Lung (tissue), 12 donors: Measurements from ENCODE around the gene RCC2. TPM values are rescaled to one million over a fixed set of nuclear protein-coding genes. Genes with fewer than 3 reads are reported as not detected.
A peak's percentile ranks its signal among the peaks of the same experiment; 100 is the strongest.

ENCODE experiments used
- ATAC-seq: fragments of 200-7000 bp; cut with Tn5 transposase; one replicate; pipeline ENCODE4 v1.9.1; 2020; ENCODE audit warnings: moderate number of reproducible peaks; ENCODE audit not compliant: insufficient read depth, low FRiP score
- DNase-seq, 3 donors: peaks; one replicate each; pipeline ENCODE4 v3.0.0-alpha.2; 2013 to 2017
- H3K27ac ChIP-seq, 2 donors: one replicate each; pipeline ENCODE4 v1.5.1; 2013; ENCODE audit warnings: mild to moderate bottlenecking in 2 of 2, moderate library complexity in 2 of 2, control low read depth in 1 of 2, inconsistent platforms in 1 of 2, low read depth in 1 of 2, low read length in 1 of 2
- H3K27me3 ChIP-seq, 3 donors: one replicate each; pipeline ENCODE4 v1.5.1; 2013; ENCODE audit warnings: low read length in 2 of 3; ENCODE audit not compliant: control insufficient read depth in 3 of 3, insufficient read depth in 3 of 3
- H3K36me3 ChIP-seq, 4 donors: one replicate each; pipeline ENCODE4 v1.5.1; 2013; ENCODE audit warnings: low read length in 4 of 4, mild to moderate bottlenecking in 1 of 4, moderate library complexity in 1 of 4; ENCODE audit not compliant: control insufficient read depth in 4 of 4, insufficient read depth in 4 of 4
- H3K4me1 ChIP-seq, 5 donors: one replicate each; pipeline ENCODE4 v1.5.1; 2013; ENCODE audit warnings: low read length in 5 of 5, mild to moderate bottlenecking in 2 of 5, moderate library complexity in 1 of 5; ENCODE audit not compliant: control insufficient read depth in 5 of 5, insufficient read depth in 5 of 5
- H3K4me3 ChIP-seq: one replicate; pipeline ENCODE4 v1.5.1; 2013; ENCODE audit warnings: mild to moderate bottlenecking, control low read depth, moderate library complexity
- H3K9ac ChIP-seq, 2 donors: one replicate each; pipeline ENCODE4 v1.5.1; 2013; ENCODE audit warnings: low read length in 2 of 2, control low read depth in 1 of 2; ENCODE audit not compliant: insufficient read depth in 1 of 2
- H3K9me3 ChIP-seq, 4 donors: one replicate each; pipeline ENCODE4 v1.5.1; 2013; ENCODE audit warnings: low read length in 3 of 4, mild to moderate bottlenecking in 1 of 4, moderate library complexity in 1 of 4; ENCODE audit not compliant: control insufficient read depth in 4 of 4, insufficient read depth in 3 of 4
- WGBS, 2 donors: extraction: QIAGEN DNeasy Blood & Tissue Kit; methylation state at CpG; one replicate each; pipeline ENCODE4 v1.1.7; 2013; 5-methylcytosine and 5-hydroxymethylcytosine counted together
- polyA plus RNA-seq, 2 donors: library from polyadenylated mRNA; stranded (reverse); fragments of 200-250 nt; gene quantifications; one replicate each; pipeline ENCODE4 v1.2.1, GENCODE V29; 2013
- total RNA-seq, 2 donors: library from RNA; depleted of rRNA in 1 of 2; stranded (reverse); fragments of >200 nt in 1 of 2; gene quantifications; one replicate each; pipeline ENCODE4 v1.2.1, GENCODE V29; 2014 to 2021
- TF ChIP-seq, protein P1 (sequence below): IDR thresholded peaks from 2 replicates; pipeline ENCODE4 v1.5.1; 2012; ENCODE audit warnings: mild to moderate bottlenecking; ENCODE audit errors: control extremely low read depth, extremely low read depth
- donor health status: control.
- donor health status: control.
- donor health status: Bipolar disorder and iron deficiency.
- donor health status: healthy.
- donor health status: DM: yes; HTN: yes; CAD: no.

The RCC2 gene
- total and polyA plus RNA-seq, 4 donors = 31.9 to 51.2 (median 38.5) TPM

DNA sequence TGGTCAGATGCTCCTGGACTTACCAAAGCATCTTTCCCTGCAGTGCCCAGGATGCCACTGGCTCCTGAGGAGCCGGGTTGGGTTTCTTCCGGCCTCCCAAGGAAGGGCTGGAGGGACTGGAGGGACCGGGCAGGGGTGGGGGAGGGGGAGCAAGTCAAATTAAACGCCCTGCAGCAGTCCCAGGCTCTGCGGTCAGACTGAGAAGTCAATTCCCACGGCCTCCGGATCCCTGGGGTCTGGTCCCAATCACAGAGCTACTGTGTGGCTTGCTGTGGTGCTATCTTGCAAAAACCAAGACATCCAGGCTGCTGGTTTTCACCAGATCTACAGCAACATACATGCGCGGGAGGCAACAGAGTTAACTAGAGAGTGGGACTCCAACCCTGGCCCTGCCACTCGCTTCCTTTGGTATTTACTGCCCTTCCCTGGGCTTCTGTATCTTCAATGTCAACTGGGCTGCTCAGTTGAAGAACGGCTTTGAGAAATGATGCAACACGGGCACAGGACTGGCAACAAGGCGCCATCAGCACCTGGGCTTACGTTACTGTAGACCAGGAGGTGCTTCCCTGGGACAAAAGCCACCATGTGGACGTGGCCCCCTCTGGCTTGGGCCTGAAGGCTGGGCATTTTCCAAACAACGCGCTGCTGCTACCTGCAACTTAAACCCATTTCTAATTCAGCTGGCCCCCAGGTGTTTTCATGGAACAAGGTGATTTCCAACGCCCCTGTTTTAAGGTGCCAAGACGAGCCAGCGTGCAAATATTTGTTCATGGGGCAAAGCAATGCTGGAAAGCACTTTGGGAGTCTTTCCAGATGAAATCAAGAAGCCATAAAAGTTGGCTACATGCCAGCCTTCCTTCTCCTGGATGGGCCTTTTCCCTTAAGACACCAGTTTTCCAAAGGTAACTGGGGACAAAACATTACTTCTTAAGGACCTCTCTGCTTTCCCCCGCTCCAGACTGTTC is 11.5 kb downstream of the RCC2 start:
- ATAC-seq (no peak), DNase-seq (peak in 1 of 3 donors; percentile 34)
- Histone ChIP-seq H3K9ac (no peak overlapping the region), H3K36me3 (peaks cover 15 to 55% (median 19%) of the 10 kb centered on the region in 4 donors), H3K9me3 (peaks cover 0 to 3% (median 0%) of the 10 kb centered on the region in 4 donors), H3K4me1 (peaks cover 0 to 26% (median 15%) of the 10 kb centered on the region in 5 donors), H3K27ac (no peak overlapping the region), H3K4me3 (no peak overlapping the region), H3K27me3 (no peaks in the 10 kb centered on the region)
- WGBS, 2 donors = 79 to 88% methylated on average over 21 of the region's 21 CpGs
- TF ChIP-seq, protein P1, sequence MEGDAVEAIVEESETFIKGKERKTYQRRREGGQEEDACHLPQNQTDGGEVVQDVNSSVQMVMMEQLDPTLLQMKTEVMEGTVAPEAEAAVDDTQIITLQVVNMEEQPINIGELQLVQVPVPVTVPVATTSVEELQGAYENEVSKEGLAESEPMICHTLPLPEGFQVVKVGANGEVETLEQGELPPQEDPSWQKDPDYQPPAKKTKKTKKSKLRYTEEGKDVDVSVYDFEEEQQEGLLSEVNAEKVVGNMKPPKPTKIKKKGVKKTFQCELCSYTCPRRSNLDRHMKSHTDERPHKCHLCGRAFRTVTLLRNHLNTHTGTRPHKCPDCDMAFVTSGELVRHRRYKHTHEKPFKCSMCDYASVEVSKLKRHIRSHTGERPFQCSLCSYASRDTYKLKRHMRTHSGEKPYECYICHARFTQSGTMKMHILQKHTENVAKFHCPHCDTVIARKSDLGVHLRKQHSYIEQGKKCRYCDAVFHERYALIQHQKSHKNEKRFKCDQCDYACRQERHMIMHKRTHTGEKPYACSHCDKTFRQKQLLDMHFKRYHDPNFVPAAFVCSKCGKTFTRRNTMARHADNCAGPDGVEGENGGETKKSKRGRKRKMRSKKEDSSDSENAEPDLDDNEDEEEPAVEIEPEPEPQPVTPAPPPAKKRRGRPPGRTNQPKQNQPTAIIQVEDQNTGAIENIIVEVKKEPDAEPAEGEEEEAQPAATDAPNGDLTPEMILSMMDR = no peak

DNA sequence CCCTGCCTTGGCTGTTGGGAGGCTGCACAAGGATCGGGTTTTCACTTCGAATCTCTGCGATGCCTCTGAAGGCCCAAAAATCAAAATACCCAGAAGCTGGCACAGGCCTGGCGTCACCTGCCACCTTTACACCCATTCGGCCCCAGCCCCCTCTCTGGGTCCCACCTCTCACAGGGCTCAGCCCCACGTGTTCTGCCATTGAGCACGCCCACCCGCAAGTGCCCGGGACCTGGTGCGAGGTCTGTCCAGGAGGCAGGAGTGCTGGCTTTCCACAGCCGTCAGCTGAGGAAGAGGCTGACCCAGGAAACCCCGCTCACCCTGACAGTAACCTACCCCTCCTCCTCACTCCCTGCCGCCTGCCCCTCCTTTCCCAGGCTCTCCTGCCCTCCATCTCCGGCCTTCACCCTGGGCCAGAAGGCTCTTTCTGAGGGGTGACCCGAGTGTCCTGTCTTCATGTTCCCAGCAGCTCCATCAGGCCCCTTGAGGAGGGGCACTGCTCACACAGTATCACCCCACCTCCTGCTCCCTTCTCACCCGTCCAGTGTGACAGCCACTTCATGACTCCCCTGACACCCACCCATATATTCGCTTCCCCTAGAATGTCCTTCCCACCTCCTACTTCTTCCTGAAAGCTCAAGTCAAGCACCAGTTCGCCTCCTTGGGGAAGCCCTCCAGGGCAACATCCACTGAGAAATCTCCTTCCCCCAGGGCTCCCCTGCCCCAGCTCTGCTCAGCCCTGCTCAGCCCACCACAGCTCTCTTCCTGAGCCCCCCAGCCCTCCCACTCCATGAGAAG is 13.5 kb downstream of the RCC2 start:
- Histone ChIP-seq H3K36me3 (peaks cover 19 to 63% (median 25%) of the 10 kb centered on the region in 4 donors), H3K9me3 (peaks cover 0 to 3% (median 0%) of the 10 kb centered on the region in 4 donors), H3K27me3 (no peaks in the 10 kb centered on the region), H3K9ac (no peak overlapping the region), H3K4me1 (peaks cover 0 to 27% (median 15%) of the 10 kb centered on the region in 5 donors), H3K4me3 (no peak overlapping the region), H3K27ac (no peak overlapping the region)
- DNase-seq (no peak), ATAC-seq (no peak)
- TF ChIP-seq, protein P1 = no peak
- 93% methylated on average over 17 to 18 of the region's 18 CpGs for WGBS, 2 donors

DNA sequence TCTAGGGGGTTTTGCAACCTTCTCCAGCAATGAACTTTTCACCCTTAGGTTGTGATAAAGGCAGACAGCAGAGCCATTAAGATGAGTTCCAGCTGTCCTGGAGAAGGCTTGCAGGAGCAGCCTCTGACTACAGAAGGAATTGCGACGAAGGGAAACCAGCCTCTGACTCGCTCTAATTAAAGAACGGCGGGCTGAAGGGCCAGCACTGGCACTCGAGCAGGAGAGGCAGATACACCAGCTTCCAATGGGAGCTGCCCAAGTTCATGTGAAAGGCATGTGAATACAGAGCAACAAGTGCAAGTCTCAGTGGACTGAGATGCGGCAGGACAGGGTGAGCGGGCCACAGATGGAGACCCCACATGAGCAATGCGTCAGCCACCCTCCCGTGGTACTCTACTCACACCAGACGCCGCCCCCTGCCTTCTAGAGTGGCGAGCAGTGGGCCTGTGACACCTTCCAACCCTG is 15.7 kb downstream of the RCC2 start:
- H3K4me3 ChIP-seq = no peak overlapping the region
- DNase-seq (peak; percentile 64 to 89 (median 82)), ATAC-seq (no peak)
- peaks cover 23 to 66% (median 29%) of the 10 kb centered on the region in 4 donors for H3K36me3 ChIP-seq
- peaks cover 0 to 3% (median 0%) of the 10 kb centered on the region in 4 donors for H3K9me3 ChIP-seq
- H3K4me1 ChIP-seq = peaks cover 0 to 27% (median 15%) of the 10 kb centered on the region in 5 donors
- WGBS, 2 donors = 76 to 77% methylated on average over 13 of the region's 13 CpGs
- H3K27ac ChIP-seq = peak overlapping the region in 1 of 2 donors; percentile 34
- TF ChIP-seq, protein P1 = no peak
- H3K27me3 ChIP-seq = no peaks in the 10 kb centered on the region
- H3K9ac ChIP-seq = no peak overlapping the region
